Natural killer cell (primary cell): ENCODE measurements around the gene WDFY4. TPM values are rescaled to one million over a fixed set of nuclear protein-coding genes. Genes with fewer than 3 reads are reported as not detected.

Source experiments
- ATAC-seq, 3 donors: fragments of 150-1000 bp in 2 of 3; fragments of 200-7000 bp in 1 of 3; cut with Tn5 transposase; 1 replicate in 1 of 3; 2 replicates in 2 of 3; pipeline ENCODE4 v1.10.0; 2021; ENCODE audit warnings: mild to moderate bottlenecking in 2 of 3, moderate library complexity in 2 of 3
- DNase-seq, 2 donors: peaks; one replicate each; pipeline versions ENCODE4 v3.0.0 to v3.0.0-alpha.2; 2013 to 2021; ENCODE audit warnings: mixed read lengths in 1 of 2
- H3K27ac ChIP-seq: one replicate; pipeline ENCODE4 v1.5.1; 2013; ENCODE audit warnings: mild to moderate bottlenecking, low read length
- H3K27me3 ChIP-seq: one replicate; pipeline ENCODE4 v1.6.1; 2013; ENCODE audit warnings: low read length; ENCODE audit not compliant: control insufficient read depth, insufficient read depth
- H3K36me3 ChIP-seq: one replicate; pipeline ENCODE4 v1.6.1; 2013; ENCODE audit warnings: low read length; ENCODE audit not compliant: control insufficient read depth, insufficient read depth
- H3K4me1 ChIP-seq: one replicate; pipeline ENCODE4 v1.6.1; 2013; ENCODE audit warnings: low read length; ENCODE audit not compliant: control insufficient read depth, insufficient read depth
- H3K4me3 ChIP-seq: one replicate; pipeline ENCODE4 v1.5.1; 2013; ENCODE audit warnings: low read length
- H3K9me3 ChIP-seq: one replicate; pipeline ENCODE4 v1.6.1; 2013; ENCODE audit warnings: low read length; ENCODE audit not compliant: control insufficient read depth, insufficient read depth
- H3K27ac Mint-ChIP-seq, 2 donors: one replicate each; pipeline ENCODE4 v1.8.0; 2022; ENCODE audit warnings: mild to moderate bottlenecking in 2 of 2, mixed read lengths in 2 of 2, moderate library complexity in 1 of 2
- H3K27me3 Mint-ChIP-seq, 2 donors: one replicate each; pipeline ENCODE4 v1.8.0; 2022; ENCODE audit warnings: low read depth in 2 of 2, mixed read lengths in 2 of 2
- H3K36me3 Mint-ChIP-seq: one replicate; pipeline ENCODE4 v1.8.0; 2022; ENCODE audit warnings: mixed read lengths
- H3K4me1 Mint-ChIP-seq, 2 donors: one replicate each; pipeline ENCODE4 v1.8.0; 2022; ENCODE audit warnings: mixed read lengths in 2 of 2
- H3K4me3 Mint-ChIP-seq: one replicate; pipeline ENCODE4 v1.8.0; 2022; ENCODE audit warnings: mild to moderate bottlenecking, moderate library complexity, mixed read lengths
- H3K9me3 Mint-ChIP-seq, 2 donors: one replicate each; pipeline ENCODE4 v1.8.0; 2022; ENCODE audit warnings: mixed read lengths in 2 of 2
- CTCF ChIP-seq: fragments of 200-600 bp; IDR thresholded peaks from one replicate; pipeline ENCODE4 v1.8.0; 2022; ENCODE audit warnings: antibody characterized with exemption
- WGBS: methylation state at CpG from one replicate; pipeline ENCODE4 v1.1.7; 2013; ENCODE audit warnings: missing lambda C conversion rate; ENCODE audit not compliant: insufficient coverage; 5-methylcytosine and 5-hydroxymethylcytosine counted together
- intact Hi-C: fragments of 100-400 bp; cut with micrococcal nuclease; formaldehyde crosslinking; loops from one replicate; pipeline ENCODE4 v1.14.2; 2022
- total RNA-seq, 4 donors: library from RNA; stranded (reverse); fragments of 120-200 nt in 1 of 4; gene quantifications; one replicate each; pipeline versions ENCODE4 v1.2.3 to v1.2.4, GENCODE V29; 2013 to 2022

Gene WDFY4
- total RNA-seq, 3 donors from 2014 or later (not counting 1 experiment from before 2014, with no cell fraction given): 1.7 to 8.4 (median 3.5) TPM

- no peaks in the 10 kb centered on the region for H3K9me3 Mint-ChIP-seq
- intact Hi-C loops: no loop called here
- no peaks in the 10 kb centered on the region for H3K36me3 ChIP-seq
These were observed 218.5 kb downstream of the WDFY4 start for GRCh38 chr10:48903151-48903550.

GRCh38 chr10:48904861-48905260, 220.2 kb downstream of the WDFY4 start:
- TF ChIP-seq CTCF: no peak
- H3K9me3 Mint-ChIP-seq: no peaks in the 10 kb centered on the region
- H3K4me3 Mint-ChIP-seq: no peak overlapping the region
- peaks cover 0 to 6% of the 10 kb centered on the region in 2 donors for H3K27me3 Mint-ChIP-seq
- no peak overlapping the region for H3K27ac Mint-ChIP-seq
- WGBS: 89% methylated on average over 2 of the region's 2 CpGs
- no peaks in the 10 kb centered on the region for H3K27me3 ChIP-seq
- no peak overlapping the region for H3K27ac ChIP-seq
- ATAC-seq (no peak), DNase-seq (no peak)
- intact Hi-C loops: no loop called here
- H3K4me1 ChIP-seq: no peaks in the 10 kb centered on the region
- H3K36me3 Mint-ChIP-seq: no peaks in the 10 kb centered on the region
- no peaks in the 10 kb centered on the region for H3K36me3 ChIP-seq
- H3K4me1 Mint-ChIP-seq: no peaks in the 10 kb centered on the region
- H3K9me3 ChIP-seq: no peaks in the 10 kb centered on the region
- H3K4me3 ChIP-seq: no peak overlapping the region

More at GRCh38 chr10:48903151-48903550, 218.5 kb downstream of the WDFY4 start:
- WGBS: 80% methylated on average over 2 of the region's 2 CpGs
- TF ChIP-seq CTCF: no peak
- Mint-ChIP-seq H3K36me3 (no peaks in the 10 kb centered on the region), H3K4me1 (no peaks in the 10 kb centered on the region), H3K27ac (no peak overlapping the region), H3K4me3 (no peak overlapping the region), H3K27me3 (peaks cover 0 to 5% of the 10 kb centered on the region in 2 donors)
- Histone ChIP-seq H3K4me1 (no peaks in the 10 kb centered on the region), H3K4me3 (no peak overlapping the region), H3K27ac (no peak overlapping the region), H3K27me3 (no peaks in the 10 kb centered on the region), H3K9me3 (no peaks in the 10 kb centered on the region)
- DNase-seq (no peak), ATAC-seq (no peak)

- Mint-ChIP-seq H3K36me3 (no peaks in the 10 kb centered on the region), H3K27me3 (peaks cover 2 to 6% of the 10 kb centered on the region in 2 donors), H3K4me3 (no peak overlapping the region), H3K27ac (no peak overlapping the region), H3K4me1 (no peaks in the 10 kb centered on the region), H3K9me3 (no peaks in the 10 kb centered on the region)
- Histone ChIP-seq H3K4me1 (no peaks in the 10 kb centered on the region), H3K9me3 (no peaks in the 10 kb centered on the region), H3K4me3 (no peak overlapping the region), H3K27ac (no peak overlapping the region), H3K27me3 (no peaks in the 10 kb centered on the region), H3K36me3 (no peaks in the 10 kb centered on the region)
- intact Hi-C loops: no loop called here
- ATAC-seq: no peak
- no peak for DNase-seq
- 94% methylated on average over 2 of the region's 2 CpGs for WGBS
- no peak for TF ChIP-seq CTCF
These were observed 220.6 kb downstream of the WDFY4 start for GRCh38 chr10:48905311-48905710.

GRCh38 chr10:48906841-48907240, 222.2 kb downstream of the WDFY4 start:
- no peak overlapping the region for H3K27ac Mint-ChIP-seq
- no peaks in the 10 kb centered on the region for H3K9me3 Mint-ChIP-seq
- Histone ChIP-seq H3K4me3 (no peak overlapping the region), H3K27ac (no peak overlapping the region), H3K9me3 (no peaks in the 10 kb centered on the region), H3K27me3 (no peaks in the 10 kb centered on the region), H3K4me1 (no peaks in the 10 kb centered on the region), H3K36me3 (no peaks in the 10 kb centered on the region)
- no peaks in the 10 kb centered on the region for H3K4me1 Mint-ChIP-seq
- no peak for ATAC-seq
- TF ChIP-seq CTCF: no peak
- H3K27me3 Mint-ChIP-seq: peaks cover 8 to 9% of the 10 kb centered on the region in 2 donors
- no peaks in the 10 kb centered on the region for H3K36me3 Mint-ChIP-seq
- intact Hi-C loops: no loop called here
- H3K4me3 Mint-ChIP-seq: no peak overlapping the region
- 93% methylated on average over 1 of the region's 2 CpGs for WGBS
- no peak for DNase-seq
